Brain microvascular endothelial cell (primary cell): Measurements from ENCODE around the gene MEIS2.

Experiments used
- DNase-seq: peaks from one replicate; pipeline ENCODE4 v3.0.0-alpha.2; 2020
- H3K27ac ChIP-seq: fragments of 250-450 bp; sonication (Bioruptor Pico); 2 replicates; pipeline ENCODE4 v1.5.1; 2020; ENCODE audit warnings: mild to moderate bottlenecking, moderate library complexity
- H3K27me3 ChIP-seq: fragments of 250-450 bp; sonication (Bioruptor Pico); replicated peaks from 2 replicates; pipeline ENCODE4 v1.5.1; 2020; ENCODE audit warnings: mild to moderate bottlenecking
- H3K36me3 ChIP-seq: fragments of 250-450 bp; sonication (Bioruptor Pico); replicated peaks from 2 replicates; pipeline ENCODE4 v1.5.1; 2020; ENCODE audit warnings: mild to moderate bottlenecking
- H3K4me3 ChIP-seq: 2 replicates; pipeline ENCODE4 v1.5.1; 2011; ENCODE audit warnings: low read depth, mild to moderate bottlenecking, control low read depth, low read length, moderate library complexity
- in situ Hi-C: cut with HindIII; loops from 2 replicates; pipeline ENCODE4 v1.10.0; 2017; ENCODE audit warnings: low sequenced_read_pairs, low pct_ligation_motif_present
- TF ChIP-seq, protein P1 (sequence below): IDR thresholded peaks from 2 replicates; pipeline ENCODE4 v1.5.1; 2011; ENCODE audit warnings: low read depth, mild to moderate bottlenecking, moderate library complexity, low read length, control low read depth, inconsistent platforms; ENCODE audit errors: missing control alignments

Gene MEIS2

DNA sequence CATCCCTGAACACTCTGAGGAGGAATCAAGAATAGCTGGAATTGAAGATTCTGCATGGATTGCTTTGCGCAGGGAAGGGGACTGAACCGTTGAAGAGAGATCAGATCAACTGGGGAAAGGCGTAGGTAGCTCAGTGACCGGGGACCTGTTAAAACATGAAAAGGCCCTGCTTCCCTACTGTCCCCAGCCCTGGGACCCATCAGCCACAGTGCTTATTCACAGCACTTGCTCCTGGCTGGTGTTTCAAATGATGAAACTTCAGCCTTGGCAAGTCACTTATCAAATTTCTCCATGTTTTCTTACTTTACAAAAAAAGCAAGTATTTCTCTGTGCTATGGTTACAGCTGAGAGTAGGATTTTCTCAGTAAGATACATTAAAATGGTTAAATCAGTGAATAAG lies 199.3 kb downstream of the MEIS2 start:
- DNase-seq, result no peak
- Histone ChIP-seq H3K27me3 (no peaks in the 10 kb centered on the region), H3K27ac (no peak overlapping the region), H3K4me3 (no peak overlapping the region), H3K36me3 (no peaks in the 10 kb centered on the region)
- TF ChIP-seq, protein P1, sequence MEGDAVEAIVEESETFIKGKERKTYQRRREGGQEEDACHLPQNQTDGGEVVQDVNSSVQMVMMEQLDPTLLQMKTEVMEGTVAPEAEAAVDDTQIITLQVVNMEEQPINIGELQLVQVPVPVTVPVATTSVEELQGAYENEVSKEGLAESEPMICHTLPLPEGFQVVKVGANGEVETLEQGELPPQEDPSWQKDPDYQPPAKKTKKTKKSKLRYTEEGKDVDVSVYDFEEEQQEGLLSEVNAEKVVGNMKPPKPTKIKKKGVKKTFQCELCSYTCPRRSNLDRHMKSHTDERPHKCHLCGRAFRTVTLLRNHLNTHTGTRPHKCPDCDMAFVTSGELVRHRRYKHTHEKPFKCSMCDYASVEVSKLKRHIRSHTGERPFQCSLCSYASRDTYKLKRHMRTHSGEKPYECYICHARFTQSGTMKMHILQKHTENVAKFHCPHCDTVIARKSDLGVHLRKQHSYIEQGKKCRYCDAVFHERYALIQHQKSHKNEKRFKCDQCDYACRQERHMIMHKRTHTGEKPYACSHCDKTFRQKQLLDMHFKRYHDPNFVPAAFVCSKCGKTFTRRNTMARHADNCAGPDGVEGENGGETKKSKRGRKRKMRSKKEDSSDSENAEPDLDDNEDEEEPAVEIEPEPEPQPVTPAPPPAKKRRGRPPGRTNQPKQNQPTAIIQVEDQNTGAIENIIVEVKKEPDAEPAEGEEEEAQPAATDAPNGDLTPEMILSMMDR, result no peak
- in situ Hi-C loops, result no loop called here

DNA sequence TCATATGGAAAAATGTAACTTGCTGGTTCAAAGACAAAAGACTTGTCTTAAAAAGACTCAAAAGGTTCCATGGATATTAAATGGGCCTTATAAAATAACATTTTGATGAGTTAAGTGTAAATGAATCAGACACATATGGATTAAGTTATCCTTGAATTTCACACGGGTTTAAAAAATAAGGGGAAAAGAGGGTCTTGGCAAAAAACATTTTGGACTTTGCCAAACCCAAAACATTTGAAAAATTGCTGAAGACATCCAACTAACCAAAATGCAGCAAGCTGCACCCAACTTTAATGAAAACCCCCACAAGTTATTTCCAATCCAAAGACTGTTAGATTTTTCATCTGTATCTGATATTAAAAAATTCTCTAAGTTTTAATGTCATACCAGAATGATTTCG lies 200.7 kb downstream of the MEIS2 start:
- DNase-seq, result no peak
- Histone ChIP-seq H3K27ac (no peak overlapping the region), H3K36me3 (no peaks in the 10 kb centered on the region), H3K27me3 (no peaks in the 10 kb centered on the region), H3K4me3 (no peak overlapping the region)
- TF ChIP-seq, protein P1, result no peak
- in situ Hi-C loops, result no loop called here

DNA sequence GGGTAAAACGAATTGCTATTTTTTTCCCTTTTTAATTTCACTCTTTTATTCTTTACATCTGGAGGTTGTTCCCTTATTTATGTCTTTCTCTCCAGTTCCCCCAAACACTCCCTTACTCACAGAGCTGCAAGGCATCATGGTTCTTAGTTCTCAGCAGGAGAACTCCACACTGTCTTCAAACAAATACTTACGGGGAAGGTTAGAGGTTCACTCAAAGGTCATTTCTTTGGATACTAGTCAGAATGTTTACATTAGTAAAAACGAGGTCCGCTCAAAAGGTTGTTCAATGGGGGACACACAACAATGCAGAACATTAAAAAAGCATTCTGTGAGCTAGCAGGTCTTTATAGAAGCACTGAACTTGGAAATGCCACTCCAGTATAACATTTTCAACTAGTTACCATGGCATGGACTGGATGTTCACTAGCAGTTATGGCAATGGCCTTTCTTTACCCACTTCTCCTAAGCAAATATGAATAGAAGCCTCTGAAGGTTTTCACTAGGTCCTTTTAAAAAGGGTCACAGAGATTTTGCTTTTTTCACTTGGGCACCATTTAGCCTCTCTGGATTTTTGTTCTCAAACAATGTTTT lies 201.7 kb downstream of the MEIS2 start:
- Histone ChIP-seq H3K36me3 (no peaks in the 10 kb centered on the region), H3K27me3 (no peaks in the 10 kb centered on the region), H3K4me3 (no peak overlapping the region), H3K27ac (no peak overlapping the region)
- no peak for DNase-seq
- in situ Hi-C loops, result no loop called here
- TF ChIP-seq, protein P1, result no peak

DNA sequence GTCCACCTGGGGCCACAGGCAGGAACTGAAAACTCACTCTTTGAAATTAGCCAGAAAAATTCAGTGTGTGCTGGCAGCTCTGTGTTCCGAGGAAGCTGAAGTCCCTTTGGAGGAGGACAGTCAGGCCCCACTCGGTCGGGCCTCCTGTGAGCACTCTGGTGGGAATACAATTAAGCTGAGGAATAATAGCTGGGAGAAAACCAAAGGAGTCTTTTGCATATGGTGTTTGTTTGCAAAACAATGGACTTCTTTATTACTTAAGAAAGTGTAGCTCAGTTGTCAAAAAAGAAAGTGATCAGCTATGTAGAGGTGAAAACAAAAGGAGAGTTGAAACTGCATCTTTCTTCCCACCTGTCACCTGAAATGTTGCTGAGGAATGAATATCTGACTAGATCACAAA lies 202.5 kb downstream of the MEIS2 start:
- no peak for DNase-seq
- H3K36me3 ChIP-seq, result no peaks in the 10 kb centered on the region
- no peaks in the 10 kb centered on the region for H3K27me3 ChIP-seq
- in situ Hi-C loops, result no loop called here
- H3K27ac ChIP-seq, result no peak overlapping the region
- no peak overlapping the region for H3K4me3 ChIP-seq
- TF ChIP-seq, protein P1, result no peak

DNA sequence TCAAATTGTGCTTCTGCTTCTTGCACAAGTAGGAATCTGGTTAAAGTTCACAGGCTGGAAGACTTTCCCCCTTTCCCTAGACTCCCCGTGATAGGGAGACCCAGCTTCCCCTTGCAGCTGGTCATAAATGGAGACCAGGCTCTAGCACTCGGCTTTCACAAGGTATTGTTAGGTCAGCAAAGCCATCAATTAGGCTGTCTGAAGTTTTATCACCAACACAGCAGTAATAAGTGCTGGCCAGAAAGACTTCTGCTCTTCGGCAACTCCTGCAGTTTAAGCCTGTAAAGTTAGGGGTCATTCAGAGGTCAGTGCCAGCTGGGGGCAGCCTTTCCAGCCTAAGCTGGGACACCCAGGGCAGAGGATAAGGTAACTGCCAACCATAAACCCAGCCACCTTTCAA lies 203.4 kb downstream of the MEIS2 start:
- Histone ChIP-seq H3K36me3 (no peaks in the 10 kb centered on the region), H3K27me3 (no peaks in the 10 kb centered on the region), H3K27ac (no peak overlapping the region), H3K4me3 (no peak overlapping the region)
- TF ChIP-seq, protein P1, result no peak
- in situ Hi-C loops, result no loop called here
- DNase-seq, result no peak

GRCh38 chr15:36894075-36894474 lies 206.3 kb downstream of the MEIS2 start:
- DNase-seq, result no peak
- in situ Hi-C loops, result no loop called here
- Histone ChIP-seq H3K27ac (no peak overlapping the region), H3K36me3 (no peaks in the 10 kb centered on the region), H3K27me3 (peaks cover 2% of the 10 kb centered on the region), H3K4me3 (no peak overlapping the region)
- TF ChIP-seq, protein P1, result no peak
